ENCODE measurements around the gene XNDC1N.

Gene XNDC1N, protein sequence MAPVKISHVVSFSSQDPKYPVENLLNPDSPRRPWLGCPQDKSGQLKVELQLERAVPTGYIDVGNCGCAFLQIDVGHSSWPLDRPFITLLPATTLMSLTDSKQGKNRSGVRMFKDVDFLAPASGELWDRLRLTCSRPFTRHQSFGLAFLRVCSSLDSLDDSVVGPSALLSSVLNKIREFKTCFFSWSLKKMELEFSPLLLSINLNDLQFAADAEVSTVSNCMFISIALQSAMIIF

DNA sequence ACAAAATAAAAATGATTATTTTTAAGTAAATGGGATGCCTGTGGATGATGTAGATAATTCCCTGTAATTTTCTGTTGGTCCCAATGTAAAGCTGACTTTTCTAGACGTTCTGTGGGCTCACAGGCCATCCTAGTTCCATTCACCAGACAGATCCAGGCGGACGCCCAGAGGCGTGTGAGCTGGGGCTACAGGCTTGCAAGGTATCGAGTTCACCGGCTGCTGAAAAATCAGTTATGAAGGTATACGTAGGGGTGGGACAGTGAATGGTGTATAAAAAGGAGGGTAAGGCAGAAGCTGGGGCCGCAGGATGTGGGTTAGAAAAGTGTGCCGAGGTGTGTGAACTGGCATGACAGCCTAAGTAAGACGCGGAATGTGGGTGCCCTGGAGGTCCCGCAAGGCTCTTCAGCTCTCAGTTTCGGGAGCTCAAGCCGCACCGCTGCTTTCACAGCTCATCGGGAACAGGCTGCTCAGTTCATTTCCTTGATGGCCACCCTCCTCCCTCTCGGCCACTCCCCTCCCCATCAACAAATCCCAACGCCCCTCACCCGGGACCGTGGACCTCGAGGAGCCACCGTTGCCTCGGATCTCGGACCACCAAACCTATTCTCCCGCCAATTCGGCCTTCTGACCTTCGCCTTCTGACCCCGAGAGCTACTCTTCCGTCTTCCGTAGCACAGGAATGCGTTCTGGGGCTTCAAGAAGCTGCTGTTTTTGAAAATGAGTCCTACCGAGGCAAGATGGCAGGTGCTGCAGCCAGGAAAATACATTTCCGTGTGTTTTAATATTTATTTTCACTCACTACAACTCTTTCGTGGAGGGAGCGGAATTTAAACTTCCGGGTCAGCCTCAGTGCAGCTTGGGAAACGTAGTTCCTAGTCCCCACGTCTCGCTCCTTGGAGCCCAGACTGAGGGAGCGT is at the start of gene XNDC1N:
TSS of gene XNDC1N (minus strand) at position 775 of the 917 bp plus-strand sequence. CDS start 5,241 bp downstream, outside the sequence.
- DNase-seq (ENCODE audit: low read depth) = peak; percentile 90
- no peak for TF ChIP-seq CTCF (IDR thresholded peaks at IDR 0.05; ENCODE audit: insufficient read depth, low read depth, low read length, missing control alignments)
- peak within 1 kb of the TSS; percentile 91 for H3K4me3 ChIP-seq (ENCODE audit: low read depth, low read length)

GRCh38 chr11:71977743-71978418 is 49.5 kb upstream of the XNDC1N start:
- no peak overlapping the region for H3K4me3 ChIP-seq (ENCODE audit: low read depth, low read length)
- peak; percentile 68 for DNase-seq (ENCODE audit: low read depth)
- TF ChIP-seq CTCF (IDR thresholded peaks at IDR 0.05; ENCODE audit: insufficient read depth, low read depth, low read length, missing control alignments) = peak; percentile 62

GRCh38 chr11:71977090-71977489 is 48.7 kb upstream of the XNDC1N start:
- no peak for TF ChIP-seq CTCF (IDR thresholded peaks at IDR 0.05; ENCODE audit: insufficient read depth, low read depth, low read length, missing control alignments)
- no peak overlapping the region for H3K4me3 ChIP-seq (ENCODE audit: low read depth, low read length)
- DNase-seq (ENCODE audit: low read depth) = no peak

DNA sequence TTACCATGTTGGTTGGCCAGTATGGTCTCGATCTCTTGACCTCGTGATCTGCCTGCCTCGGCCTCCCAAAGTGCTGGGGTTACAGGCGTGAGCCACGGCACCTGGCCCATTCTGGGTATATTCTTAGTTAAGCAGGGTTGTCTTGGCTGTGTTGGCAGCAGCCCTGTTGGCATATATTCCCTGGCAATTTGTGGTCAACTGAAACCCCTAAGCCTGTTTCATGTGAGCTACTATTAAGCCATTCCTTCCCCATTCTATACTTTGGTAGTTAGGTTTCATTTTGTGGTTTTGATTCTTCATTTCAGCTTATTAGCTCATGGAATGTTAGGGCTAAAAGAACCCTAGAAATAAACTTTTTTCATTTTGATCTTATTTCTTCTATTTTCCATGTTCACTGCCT is 48.2 kb upstream of the XNDC1N start:
- no peak for DNase-seq (ENCODE audit: low read depth)
- H3K4me3 ChIP-seq (ENCODE audit: low read depth, low read length) = no peak overlapping the region
- TF ChIP-seq CTCF (IDR thresholded peaks at IDR 0.05; ENCODE audit: insufficient read depth, low read depth, low read length, missing control alignments) = no peak

- DNase-seq (ENCODE audit: low read depth) = no peak
- no peak for TF ChIP-seq CTCF (IDR thresholded peaks at IDR 0.05; ENCODE audit: insufficient read depth, low read depth, low read length, missing control alignments)
- no peak overlapping the region for H3K4me3 ChIP-seq (ENCODE audit: low read depth, low read length)
These were observed 43.3 kb upstream of the XNDC1N start for GRCh38 chr11:71971680-71972079.

DNA sequence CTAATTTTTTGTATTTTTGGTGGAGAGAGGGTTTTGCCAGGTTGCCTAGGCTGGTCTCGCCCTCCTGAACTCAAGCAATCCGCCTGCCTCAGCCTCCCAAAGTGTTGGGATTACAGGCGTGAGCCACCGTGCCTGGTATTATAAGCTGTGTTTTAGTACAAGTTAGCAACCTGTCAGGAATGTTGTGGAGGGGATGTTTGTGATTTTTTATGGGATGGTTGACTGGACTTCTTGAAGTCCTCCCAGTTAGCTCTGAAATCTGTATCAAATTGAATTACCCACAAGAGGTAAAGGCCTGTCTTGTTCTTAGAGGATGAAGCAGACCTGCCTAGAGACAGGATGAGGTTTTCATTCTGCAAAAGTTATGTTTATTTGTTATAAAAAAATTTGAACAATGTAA is 36.2 kb upstream of the XNDC1N start:
- no peak overlapping the region for H3K4me3 ChIP-seq (ENCODE audit: low read depth, low read length)
- no peak for DNase-seq (ENCODE audit: low read depth)
- no peak for TF ChIP-seq CTCF (IDR thresholded peaks at IDR 0.05; ENCODE audit: insufficient read depth, low read depth, low read length, missing control alignments)

Data from GM12865 (cell line).